Liver (tissue), 9 donors: ENCODE results near the gene ARID3A. TPM values are rescaled to one million over a fixed set of nuclear protein-coding genes. Genes with fewer than 3 reads are reported as not detected.

ENCODE experiments used
- DNase-seq: peaks from one replicate; pipeline ENCODE4 v3.0.0-alpha.2; 2017; ENCODE audit warnings: low spot score
- H3K27ac ChIP-seq, 2 donors: one replicate each; pipeline ENCODE4 v1.7.0; 2013; ENCODE audit warnings: inconsistent platforms in 2 of 2, low read length in 2 of 2, control low read depth in 1 of 2, low read depth in 1 of 2, mild to moderate bottlenecking in 1 of 2
- H3K27me3 ChIP-seq, 4 donors: one replicate each; pipeline versions ENCODE4 v1.6.1 to v1.7.0; 2013; ENCODE audit warnings: low read length in 3 of 4, inconsistent platforms in 1 of 4, mild to moderate bottlenecking in 1 of 4, moderate library complexity in 1 of 4; ENCODE audit not compliant: control insufficient read depth in 4 of 4, insufficient read depth in 4 of 4
- H3K36me3 ChIP-seq, 4 donors: one replicate each; pipeline versions ENCODE4 v1.6.1 to v1.7.0; 2013; ENCODE audit warnings: low read length in 3 of 4, mild to moderate bottlenecking in 3 of 4, low read depth in 1 of 4, moderate library complexity in 1 of 4; ENCODE audit not compliant: control insufficient read depth in 4 of 4, insufficient read depth in 3 of 4
- H3K4me1 ChIP-seq, 4 donors: one replicate each; pipeline versions ENCODE4 v1.6.1 to v1.7.0; 2013; ENCODE audit warnings: low read length in 3 of 4, mild to moderate bottlenecking in 3 of 4, moderate library complexity in 1 of 4; ENCODE audit not compliant: control insufficient read depth in 4 of 4, insufficient read depth in 4 of 4
- H3K4me3 ChIP-seq, 3 donors: one replicate each; pipeline versions ENCODE4 v1.6.1 to v1.7.0; 2013; ENCODE audit warnings: low read length in 3 of 3, control low read depth in 1 of 3, low read depth in 1 of 3, mild to moderate bottlenecking in 1 of 3
- H3K9ac ChIP-seq, 2 donors: one replicate each; pipeline ENCODE4 v1.7.0; 2013; ENCODE audit warnings: low read length in 2 of 2, mild to moderate bottlenecking in 2 of 2, moderate library complexity in 2 of 2, control low read depth in 1 of 2, low read depth in 1 of 2
- H3K9me3 ChIP-seq, 4 donors: one replicate each; pipeline versions ENCODE4 v1.6.1 to v1.7.0; 2013; ENCODE audit warnings: low read length in 3 of 4; ENCODE audit not compliant: control insufficient read depth in 4 of 4
- EGR1 ChIP-seq, 2 donors: IDR thresholded peaks; 2 replicates each; pipeline ENCODE4 v1.6.1; 2016 to 2018; ENCODE audit warnings: antibody characterized with exemption in 2 of 2, low read depth in 2 of 2
- FOXA2 ChIP-seq: IDR thresholded peaks from 2 replicates; pipeline ENCODE4 v1.6.1; 2016; ENCODE audit warnings: antibody characterized with exemption
- GABPA ChIP-seq, 2 donors: IDR thresholded peaks in 1 of 2; conservative IDR thresholded peaks in 1 of 2; 2 replicates each; pipeline ENCODE4 v1.6.1; 2016; ENCODE audit warnings: antibody characterized with exemption in 2 of 2, mild to moderate bottlenecking in 1 of 2, moderate library complexity in 1 of 2
- HNF4A ChIP-seq, 2 donors: conservative IDR thresholded peaks; 2 replicates each; pipeline ENCODE4 v1.6.1; 2016; ENCODE audit warnings: antibody characterized with exemption in 2 of 2, mild to moderate bottlenecking in 2 of 2
- HNF4G ChIP-seq: IDR thresholded peaks from 2 replicates; pipeline ENCODE4 v1.6.1; 2016; ENCODE audit warnings: antibody characterized with exemption
- JUND ChIP-seq, 2 donors: IDR thresholded peaks; 2 replicates each; pipeline ENCODE4 v1.6.1; 2016; ENCODE audit warnings: antibody characterized with exemption in 2 of 2
- MAX ChIP-seq: IDR thresholded peaks from 2 replicates; pipeline ENCODE4 v1.6.1; 2016; ENCODE audit warnings: antibody characterized with exemption
- NR2F2 ChIP-seq: IDR thresholded peaks from 2 replicates; pipeline ENCODE4 v1.6.1; 2016; ENCODE audit warnings: antibody characterized with exemption
- RAD21 ChIP-seq, 2 donors: IDR thresholded peaks; 2 replicates each; pipeline ENCODE4 v1.6.1; 2016; ENCODE audit warnings: antibody characterized with exemption in 2 of 2, mild to moderate bottlenecking in 2 of 2
- REST ChIP-seq: IDR thresholded peaks from 2 replicates; pipeline ENCODE4 v1.6.1; 2016; ENCODE audit warnings: antibody characterized with exemption, mild to moderate bottlenecking
- RXRA ChIP-seq, 2 donors: IDR thresholded peaks; 2 replicates each; pipeline ENCODE4 v1.6.1; 2017 to 2018; ENCODE audit warnings: antibody characterized with exemption in 2 of 2, mild to moderate bottlenecking in 1 of 2
- TAF1 ChIP-seq: conservative IDR thresholded peaks from 2 replicates; pipeline ENCODE4 v1.6.1; 2016; ENCODE audit warnings: antibody characterized with exemption, mild to moderate bottlenecking
- YY1 ChIP-seq: IDR thresholded peaks from 2 replicates; pipeline ENCODE4 v1.6.1; 2016; ENCODE audit warnings: antibody characterized with exemption, mild to moderate bottlenecking
- WGBS: extraction: QIAGEN DNeasy Blood & Tissue Kit; methylation state at CpG from one replicate; pipeline ENCODE4 v1.1.7; 2013; 5-methylcytosine and 5-hydroxymethylcytosine counted together
- polyA plus RNA-seq, 2 donors: library from polyadenylated mRNA; stranded (reverse) in 1 of 2; unstranded in 1 of 2; fragments of 200-250 nt in 1 of 2; fragments of >200 nt in 1 of 2; fragmentation: Nextera tagmentation in 1 of 2; extraction: Ambion mirVana in 1 of 2; gene quantifications; one replicate each; pipeline versions ENCODE4 v1.2.1 to v1.2.3, GENCODE V29; 2013 to 2015
- total RNA-seq, 2 donors: library from RNA; depleted of rRNA; stranded (reverse); fragments of >200 nt; gene quantifications; one replicate each; pipeline ENCODE4 v1.2.3, GENCODE V29; 2014
- TF ChIP-seq, protein P1 (sequence below): fragments of 150-350 bp; IDR thresholded peaks from 2 replicates; pipeline ENCODE4 v1.5.1; 2017; ENCODE audit warnings: improper control_type of control experiment, low read depth, low read length; ENCODE audit not compliant: missing input control
- donor health status: healthy.
- donor health status: healthy.
- donor health status: healthy.
- donor health status: healthy.
- donor health status: healthy.

Gene ARID3A
- total and polyA plus RNA-seq, 4 donors = 0.74 to 42.4 (median 3.1) TPM

DNA sequence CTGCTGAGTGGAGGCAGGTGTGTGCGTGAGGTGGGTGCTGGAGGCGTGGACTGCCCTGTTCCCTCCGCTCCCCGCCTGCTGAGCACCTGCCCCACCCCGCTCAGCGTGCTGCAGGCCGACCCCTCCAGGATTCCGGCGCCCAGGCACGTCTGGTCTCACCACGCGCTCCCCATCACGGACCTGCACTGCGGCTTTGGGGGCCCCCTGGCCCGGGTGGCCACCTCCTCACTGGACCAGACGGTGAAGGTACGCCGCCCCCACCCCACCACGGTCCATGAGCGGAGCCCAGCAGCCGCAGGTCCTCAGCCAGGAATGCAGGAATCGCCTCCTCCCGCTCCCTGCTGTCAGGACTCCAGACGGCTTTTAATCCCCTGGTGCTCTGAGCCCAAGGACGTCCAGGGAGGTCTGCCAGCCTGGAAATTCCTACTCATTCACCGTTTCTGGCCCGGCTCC, 64.3 kb downstream of the ARID3A start:
- 89% methylated on average over 27 of the region's 27 CpGs for WGBS
- Histone ChIP-seq H3K36me3 (peaks cover 0 to 11% (median 6%) of the 10 kb centered on the region in 4 donors), H3K9ac (no peak overlapping the region), H3K27ac (no peak overlapping the region), H3K9me3 (no peaks in the 10 kb centered on the region), H3K4me1 (peaks cover 12 to 33% (median 24%) of the 10 kb centered on the region in 4 donors), H3K4me3 (no peak overlapping the region), H3K27me3 (no peaks in the 10 kb centered on the region)
- DNase-seq = no peak
- TF ChIP-seq FOXA2 = no peak
- no peak for TF ChIP-seq EGR1 (IDR thresholded peaks at IDR 0.05; ENCODE audit: low read depth in 2 of 2)
- no peak for TF ChIP-seq JUND (IDR thresholded peaks at IDR 0.05)
- no peak for TF ChIP-seq MAX
- TF ChIP-seq NR2F2 = no peak
- TF ChIP-seq, protein P1, sequence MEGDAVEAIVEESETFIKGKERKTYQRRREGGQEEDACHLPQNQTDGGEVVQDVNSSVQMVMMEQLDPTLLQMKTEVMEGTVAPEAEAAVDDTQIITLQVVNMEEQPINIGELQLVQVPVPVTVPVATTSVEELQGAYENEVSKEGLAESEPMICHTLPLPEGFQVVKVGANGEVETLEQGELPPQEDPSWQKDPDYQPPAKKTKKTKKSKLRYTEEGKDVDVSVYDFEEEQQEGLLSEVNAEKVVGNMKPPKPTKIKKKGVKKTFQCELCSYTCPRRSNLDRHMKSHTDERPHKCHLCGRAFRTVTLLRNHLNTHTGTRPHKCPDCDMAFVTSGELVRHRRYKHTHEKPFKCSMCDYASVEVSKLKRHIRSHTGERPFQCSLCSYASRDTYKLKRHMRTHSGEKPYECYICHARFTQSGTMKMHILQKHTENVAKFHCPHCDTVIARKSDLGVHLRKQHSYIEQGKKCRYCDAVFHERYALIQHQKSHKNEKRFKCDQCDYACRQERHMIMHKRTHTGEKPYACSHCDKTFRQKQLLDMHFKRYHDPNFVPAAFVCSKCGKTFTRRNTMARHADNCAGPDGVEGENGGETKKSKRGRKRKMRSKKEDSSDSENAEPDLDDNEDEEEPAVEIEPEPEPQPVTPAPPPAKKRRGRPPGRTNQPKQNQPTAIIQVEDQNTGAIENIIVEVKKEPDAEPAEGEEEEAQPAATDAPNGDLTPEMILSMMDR = no peak
- TF ChIP-seq TAF1 = no peak

DNA sequence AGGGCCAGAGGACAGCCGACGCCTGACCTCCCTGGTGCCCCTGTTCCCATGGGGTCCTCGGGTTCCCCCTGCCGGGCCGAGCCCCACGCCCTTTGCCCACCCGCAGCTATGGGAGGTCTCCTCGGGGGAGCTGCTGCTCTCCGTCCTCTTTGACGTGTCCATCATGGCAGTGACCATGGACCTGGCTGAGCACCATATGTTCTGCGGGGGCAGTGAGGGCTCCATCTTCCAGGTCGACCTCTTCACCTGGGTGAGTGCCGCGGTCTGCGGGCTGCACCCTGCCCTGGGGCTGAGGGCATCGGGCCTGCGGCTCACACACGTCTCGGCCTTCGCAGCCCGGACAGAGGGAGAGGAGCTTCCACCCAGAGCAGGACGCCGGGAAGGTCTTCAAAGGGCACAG, 64.9 kb downstream of the ARID3A start:
- Histone ChIP-seq H3K27ac (no peak overlapping the region), H3K36me3 (peaks cover 0 to 11% (median 6%) of the 10 kb centered on the region in 4 donors), H3K27me3 (no peaks in the 10 kb centered on the region), H3K4me1 (peaks cover 15 to 33% (median 24%) of the 10 kb centered on the region in 4 donors), H3K4me3 (no peak overlapping the region), H3K9ac (no peak overlapping the region), H3K9me3 (no peaks in the 10 kb centered on the region)
- no peak for TF ChIP-seq REST
- TF ChIP-seq RAD21 (IDR thresholded peaks at IDR 0.05) = no peak
- TF ChIP-seq, protein P1 = no peak
- no peak for TF ChIP-seq FOXA2
- TF ChIP-seq GABPA (IDR thresholded peaks at IDR 0.05 in 1 of 2, conservative IDR thresholded peaks at IDR 0.05 in 1 of 2) = no peak
- TF ChIP-seq HNF4A (conservative IDR thresholded peaks at IDR 0.05) = no peak
- no peak for TF ChIP-seq HNF4G
- TF ChIP-seq JUND (IDR thresholded peaks at IDR 0.05) = no peak
- no peak for TF ChIP-seq YY1
- TF ChIP-seq EGR1 (IDR thresholded peaks at IDR 0.05; ENCODE audit: low read depth in 2 of 2) = no peak
- no peak for TF ChIP-seq NR2F2
- TF ChIP-seq RXRA (IDR thresholded peaks at IDR 0.05) = no peak
- 89% methylated on average over 23 of the region's 23 CpGs for WGBS
- no peak for DNase-seq
